B cell (primary cell): Measurements from ENCODE around the gene TES.

Experiments
- EZH2 ChIP-seq: IDR thresholded peaks from 2 replicates; pipeline ENCODE4 v1.6.1; 2012; ENCODE audit warnings: borderline replicate concordance, low read depth, mild to moderate bottlenecking, moderate library complexity, low read length; ENCODE audit not compliant: insufficient read depth, poor library complexity, severe bottlenecking
- TF ChIP-seq, protein P1 (sequence below): fragments of 200-600 bp; IDR thresholded peaks from one replicate; pipeline ENCODE4 v1.8.0; 2022; ENCODE audit warnings: antibody characterized with exemption, mild to moderate bottlenecking

GRCh38 chr7:116246357-116246756 lies 36.0 kb downstream of the TES start:
- TF ChIP-seq, protein P1, sequence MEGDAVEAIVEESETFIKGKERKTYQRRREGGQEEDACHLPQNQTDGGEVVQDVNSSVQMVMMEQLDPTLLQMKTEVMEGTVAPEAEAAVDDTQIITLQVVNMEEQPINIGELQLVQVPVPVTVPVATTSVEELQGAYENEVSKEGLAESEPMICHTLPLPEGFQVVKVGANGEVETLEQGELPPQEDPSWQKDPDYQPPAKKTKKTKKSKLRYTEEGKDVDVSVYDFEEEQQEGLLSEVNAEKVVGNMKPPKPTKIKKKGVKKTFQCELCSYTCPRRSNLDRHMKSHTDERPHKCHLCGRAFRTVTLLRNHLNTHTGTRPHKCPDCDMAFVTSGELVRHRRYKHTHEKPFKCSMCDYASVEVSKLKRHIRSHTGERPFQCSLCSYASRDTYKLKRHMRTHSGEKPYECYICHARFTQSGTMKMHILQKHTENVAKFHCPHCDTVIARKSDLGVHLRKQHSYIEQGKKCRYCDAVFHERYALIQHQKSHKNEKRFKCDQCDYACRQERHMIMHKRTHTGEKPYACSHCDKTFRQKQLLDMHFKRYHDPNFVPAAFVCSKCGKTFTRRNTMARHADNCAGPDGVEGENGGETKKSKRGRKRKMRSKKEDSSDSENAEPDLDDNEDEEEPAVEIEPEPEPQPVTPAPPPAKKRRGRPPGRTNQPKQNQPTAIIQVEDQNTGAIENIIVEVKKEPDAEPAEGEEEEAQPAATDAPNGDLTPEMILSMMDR, result no peak
- TF ChIP-seq EZH2, result no peak
